ENCODE measurements around the gene RAB21.

DNA sequence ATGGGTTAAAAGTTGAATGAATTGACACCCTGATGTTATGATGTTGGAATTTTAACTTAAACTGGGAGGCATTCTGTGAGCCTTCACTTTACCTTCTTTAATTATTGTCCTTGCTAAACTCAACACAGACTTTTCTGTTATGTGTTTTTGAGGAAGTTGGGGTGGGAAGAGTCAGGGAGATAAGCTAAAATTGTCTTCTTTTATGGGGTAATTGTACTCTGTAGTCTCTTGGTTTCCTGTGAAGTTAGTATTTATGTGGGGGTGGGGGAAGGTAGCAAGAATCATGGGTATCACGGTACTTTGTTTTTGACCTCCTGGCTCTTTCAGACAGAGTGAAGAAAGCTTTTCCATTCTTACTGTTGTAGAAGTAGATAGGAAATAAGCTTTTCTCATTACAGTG lies 32.9 kb downstream of the RAB21 start:
- TF ChIP-seq, protein P1, sequence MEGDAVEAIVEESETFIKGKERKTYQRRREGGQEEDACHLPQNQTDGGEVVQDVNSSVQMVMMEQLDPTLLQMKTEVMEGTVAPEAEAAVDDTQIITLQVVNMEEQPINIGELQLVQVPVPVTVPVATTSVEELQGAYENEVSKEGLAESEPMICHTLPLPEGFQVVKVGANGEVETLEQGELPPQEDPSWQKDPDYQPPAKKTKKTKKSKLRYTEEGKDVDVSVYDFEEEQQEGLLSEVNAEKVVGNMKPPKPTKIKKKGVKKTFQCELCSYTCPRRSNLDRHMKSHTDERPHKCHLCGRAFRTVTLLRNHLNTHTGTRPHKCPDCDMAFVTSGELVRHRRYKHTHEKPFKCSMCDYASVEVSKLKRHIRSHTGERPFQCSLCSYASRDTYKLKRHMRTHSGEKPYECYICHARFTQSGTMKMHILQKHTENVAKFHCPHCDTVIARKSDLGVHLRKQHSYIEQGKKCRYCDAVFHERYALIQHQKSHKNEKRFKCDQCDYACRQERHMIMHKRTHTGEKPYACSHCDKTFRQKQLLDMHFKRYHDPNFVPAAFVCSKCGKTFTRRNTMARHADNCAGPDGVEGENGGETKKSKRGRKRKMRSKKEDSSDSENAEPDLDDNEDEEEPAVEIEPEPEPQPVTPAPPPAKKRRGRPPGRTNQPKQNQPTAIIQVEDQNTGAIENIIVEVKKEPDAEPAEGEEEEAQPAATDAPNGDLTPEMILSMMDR (IDR thresholded peaks at IDR 0.05), result no peak
- TF ChIP-seq ZFX (IDR thresholded peaks at IDR 0.05; ENCODE audit: borderline replicate concordance), result no peak

Measured in 22Rv1 (cell line).